Epidermal melanocyte (primary cell): Measurements from ENCODE around the gene RFX8.
"Not testable (repeated sequence)": the region's sequence is repeated elsewhere in the genome, so short reads cannot be mapped to it uniquely, and the experiment has no call there.

Experiments
- DNase-seq: peaks from one replicate; pipeline ENCODE4 v3.0.0; 2011; ENCODE audit warnings: low spot score; ENCODE audit not compliant: insufficient read length

Gene RFX8

DNA sequence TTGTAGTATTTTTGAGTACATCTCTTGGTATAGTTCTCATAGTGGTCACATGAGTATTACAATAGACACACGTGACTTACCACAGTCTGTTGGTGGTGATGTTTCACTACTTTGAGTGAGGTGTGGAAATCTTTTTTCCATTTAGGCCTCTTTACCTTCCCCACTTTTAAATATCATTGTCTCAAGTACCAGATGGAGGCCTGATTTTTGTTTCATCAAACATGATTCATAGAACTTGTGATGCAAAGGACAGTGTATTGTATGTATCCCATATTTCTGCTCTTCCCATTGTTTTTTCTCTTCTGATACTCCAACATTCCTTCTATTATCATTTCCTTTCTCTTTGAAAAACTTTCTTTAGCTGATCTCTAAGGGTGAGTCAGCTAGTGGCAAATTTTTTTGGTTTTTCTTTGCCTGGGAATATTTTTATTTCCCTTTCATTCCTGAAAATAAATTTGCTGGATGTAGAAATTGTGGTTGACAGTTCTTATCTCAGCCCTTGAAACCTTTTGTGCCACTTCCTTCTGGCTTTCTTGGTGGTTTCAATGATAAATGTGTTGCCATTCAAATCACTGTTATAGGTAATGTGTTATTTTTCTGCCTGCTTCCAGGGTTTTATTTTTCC lies 32.8 kb downstream of the RFX8 start:
- DNase-seq: no peak

DNA sequence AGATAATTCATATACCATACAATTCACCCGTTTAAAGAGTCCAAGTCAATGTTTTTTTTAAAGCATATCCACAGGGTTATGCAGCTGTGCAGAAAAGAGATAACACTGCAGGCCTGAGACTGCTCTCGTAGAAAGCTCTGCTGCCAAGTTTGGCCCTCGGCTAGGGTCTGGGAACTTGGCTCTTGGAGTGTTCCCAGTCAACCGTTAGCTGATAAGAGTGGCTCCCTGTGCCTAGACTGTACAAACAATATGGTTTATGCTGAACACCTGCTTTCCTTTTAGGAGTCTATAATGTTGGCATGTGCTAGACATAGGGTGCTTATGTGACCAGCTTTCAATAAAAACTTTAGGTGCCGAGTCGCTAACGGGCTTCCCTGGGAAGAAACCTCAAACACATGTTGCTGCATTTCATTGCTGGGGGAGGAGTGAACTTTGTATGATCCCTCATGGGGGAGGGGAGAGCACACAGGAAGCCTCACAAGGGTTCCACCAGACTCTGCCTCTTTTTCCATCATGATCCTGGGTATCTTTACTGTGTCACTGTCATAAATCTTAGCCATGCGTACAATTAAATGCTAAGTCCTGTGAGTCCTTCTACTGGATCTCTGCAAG lies 34.7 kb downstream of the RFX8 start:
- no peak for DNase-seq

DNA sequence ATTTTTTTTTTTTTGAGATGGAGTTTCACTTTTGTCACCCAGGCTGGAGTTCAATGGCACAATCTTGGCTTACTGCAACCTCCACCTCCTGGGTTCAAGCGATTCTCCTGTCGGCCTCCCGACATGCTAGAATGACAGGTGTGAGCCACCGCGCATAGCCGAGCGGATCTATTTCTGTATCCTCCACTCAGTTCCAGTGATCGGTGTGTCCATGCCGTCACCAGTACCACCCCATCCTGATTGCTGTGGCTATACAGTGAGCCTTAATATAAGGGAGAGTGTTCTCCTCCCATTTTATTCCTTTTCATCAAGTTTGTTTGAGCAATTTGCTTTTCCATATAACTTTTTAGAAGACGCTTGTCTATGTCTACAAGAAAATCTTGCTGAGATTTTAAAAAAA lies 35.2 kb downstream of the RFX8 start:
- no peak for DNase-seq

DNA sequence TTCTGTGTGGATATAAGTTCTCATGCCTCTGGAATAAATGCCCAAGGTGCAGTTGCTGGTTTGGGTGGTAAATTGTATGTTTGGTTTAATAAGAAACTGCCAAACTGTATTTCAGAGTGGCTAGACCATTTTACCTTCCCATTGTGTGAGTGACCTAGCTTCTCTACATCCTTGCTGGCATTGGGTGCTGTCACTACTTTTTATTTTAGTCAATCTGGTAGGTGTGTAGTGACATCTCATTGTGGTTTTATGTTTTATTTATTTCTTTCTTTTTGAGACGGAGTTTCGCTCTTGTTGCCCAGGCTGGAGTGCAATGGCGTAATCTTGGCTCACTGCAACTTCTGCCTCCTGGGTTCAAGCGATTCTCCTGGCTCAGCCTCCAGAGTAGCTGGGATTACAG lies 36.4 kb downstream of the RFX8 start:
- DNase-seq: not testable (repeated sequence)

- peak; percentile 20 for DNase-seq
Measured at GRCh38 chr2:101435001-101435862, 39.7 kb downstream of the RFX8 start.

- DNase-seq: no peak
Measured at GRCh38 chr2:101433465-101433864, 41.4 kb downstream of the RFX8 start.

- peak; percentile 5 for DNase-seq
Measured at GRCh38 chr2:101432411-101433181, 42.3 kb downstream of the RFX8 start.

DNA sequence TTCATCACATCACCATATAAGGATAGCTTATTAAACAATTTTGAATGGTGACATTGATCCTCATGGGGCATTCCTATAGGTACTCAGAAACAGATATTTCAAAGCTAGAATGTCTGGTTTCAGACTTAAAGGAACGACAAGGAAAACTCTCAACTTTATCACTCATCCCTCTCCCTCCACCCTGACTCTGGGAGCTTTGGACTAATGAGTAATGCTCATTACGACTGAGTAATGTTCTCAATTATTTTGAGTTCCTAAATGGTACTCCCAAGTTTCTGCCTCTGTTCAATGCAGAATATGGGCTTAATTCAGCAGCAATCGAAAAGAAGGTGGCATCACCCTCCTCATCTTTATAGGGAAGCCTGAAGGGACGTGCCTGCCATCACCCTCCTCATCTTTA lies 43.4 kb downstream of the RFX8 start:
- peak; percentile 1 for DNase-seq

- DNase-seq: peak; percentile 10
Measured at GRCh38 chr2:101430156-101430555, 44.8 kb downstream of the RFX8 start.

- DNase-seq: no peak
Measured at GRCh38 chr2:101429453-101429852, 45.5 kb downstream of the RFX8 start.

DNA sequence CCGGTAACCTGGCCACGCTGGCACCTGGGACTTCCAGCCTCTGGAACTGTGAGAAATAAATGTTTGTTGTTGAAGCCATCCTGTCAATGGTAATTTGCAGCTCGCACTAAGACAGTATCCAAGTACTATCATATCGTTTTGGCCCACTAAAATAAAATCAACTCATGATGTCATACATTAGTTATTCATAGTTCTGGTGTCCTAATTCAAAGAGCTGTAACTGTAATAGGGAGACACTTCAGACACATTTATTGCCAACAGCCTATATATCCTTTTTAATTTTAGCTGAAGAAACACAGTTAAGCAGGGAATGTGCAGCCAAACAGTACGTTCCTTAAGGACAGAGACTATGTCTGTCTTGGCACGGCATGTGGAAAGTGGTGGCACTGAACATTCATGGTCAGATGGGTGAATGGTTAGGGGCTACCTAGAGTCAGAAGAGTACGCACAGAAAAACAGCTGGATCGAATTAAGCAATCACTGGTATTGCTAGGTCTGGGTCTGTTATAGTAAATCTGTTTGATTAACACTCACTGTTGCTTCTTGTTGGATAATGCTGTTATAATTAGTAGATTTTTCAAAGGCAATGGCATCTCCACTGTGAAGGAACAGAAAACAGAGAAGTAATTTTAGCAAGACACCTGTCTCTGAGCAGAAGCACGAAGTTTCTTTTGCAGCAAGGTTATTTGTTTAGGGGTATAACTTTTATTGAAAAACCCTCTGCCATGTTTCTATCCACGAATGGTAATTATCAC lies 46.3 kb downstream of the RFX8 start:
- DNase-seq: no peak

GRCh38 chr2:101427743-101428142 lies 47.2 kb downstream of the RFX8 start:
- no peak for DNase-seq

GRCh38 chr2:101427240-101427639 lies 47.7 kb downstream of the RFX8 start:
- no peak for DNase-seq

DNA sequence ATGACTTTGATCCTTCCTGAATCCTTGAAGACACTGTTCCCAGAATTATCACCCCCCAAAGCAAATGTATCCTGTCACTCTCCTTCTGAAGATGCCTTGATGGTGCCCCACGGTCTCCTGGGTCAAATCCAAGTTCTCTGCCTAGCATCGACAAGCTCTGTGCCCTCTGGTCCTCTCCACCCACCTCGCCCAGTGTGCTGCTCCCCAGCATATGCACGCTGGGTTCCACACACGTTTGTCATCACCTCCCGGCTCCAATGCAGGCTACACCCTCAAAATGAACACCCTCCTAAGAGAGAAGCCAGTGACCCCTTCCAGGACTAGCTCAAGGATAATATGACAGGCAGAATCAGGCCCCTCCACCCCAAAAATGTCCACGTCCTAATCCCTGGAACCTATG lies 48.1 kb downstream of the RFX8 start:
- DNase-seq: no peak

DNA sequence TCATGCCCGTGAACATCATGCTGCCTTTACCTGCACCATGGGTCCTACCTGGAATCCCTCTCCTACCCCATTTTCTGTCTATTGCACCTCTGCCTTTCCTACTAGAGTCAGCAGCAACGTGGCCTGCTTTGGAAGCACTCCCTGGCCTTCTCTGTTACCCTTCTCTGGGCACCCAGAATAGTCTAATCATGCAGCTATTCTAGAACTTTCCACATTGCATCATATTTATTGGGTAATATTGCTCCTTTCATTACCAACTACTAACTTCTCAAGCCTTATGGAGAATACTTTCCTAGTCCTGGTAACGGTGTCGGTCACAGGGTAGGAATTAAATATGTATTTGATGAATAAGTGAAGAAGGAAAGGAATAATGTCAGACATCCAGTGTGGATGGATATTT lies 54.3 kb downstream of the RFX8 start:
- no peak for DNase-seq

GRCh38 chr2:101419096-101419663 lies 55.7 kb downstream of the RFX8 start:
- DNase-seq: peak; percentile 68

GRCh38 chr2:101418460-101419095 lies 56.3 kb downstream of the RFX8 start:
- no peak for DNase-seq

- DNase-seq: no peak
Measured at GRCh38 chr2:101416609-101417008, 58.3 kb downstream of the RFX8 start.

DNA sequence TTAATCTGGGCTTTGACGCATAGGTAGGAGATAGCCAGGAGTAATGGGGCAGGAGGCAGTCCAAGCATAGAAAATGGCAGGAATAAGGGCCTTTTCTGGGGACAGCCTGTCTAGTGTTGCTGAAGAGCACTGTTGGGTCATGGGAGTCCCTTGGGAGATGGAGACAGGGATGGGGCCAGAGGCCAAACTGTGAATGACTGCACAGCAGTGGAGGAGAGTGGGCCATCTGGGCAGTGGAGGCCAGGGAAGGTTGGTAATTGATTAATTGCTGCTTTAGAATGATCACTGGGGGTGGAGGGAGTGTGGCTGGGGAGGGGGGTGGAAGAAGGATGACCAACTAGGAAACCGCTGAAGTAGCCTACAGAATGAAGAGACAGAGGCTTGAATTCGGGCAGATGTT lies 59.0 kb downstream of the RFX8 start:
- DNase-seq: no peak

DNA sequence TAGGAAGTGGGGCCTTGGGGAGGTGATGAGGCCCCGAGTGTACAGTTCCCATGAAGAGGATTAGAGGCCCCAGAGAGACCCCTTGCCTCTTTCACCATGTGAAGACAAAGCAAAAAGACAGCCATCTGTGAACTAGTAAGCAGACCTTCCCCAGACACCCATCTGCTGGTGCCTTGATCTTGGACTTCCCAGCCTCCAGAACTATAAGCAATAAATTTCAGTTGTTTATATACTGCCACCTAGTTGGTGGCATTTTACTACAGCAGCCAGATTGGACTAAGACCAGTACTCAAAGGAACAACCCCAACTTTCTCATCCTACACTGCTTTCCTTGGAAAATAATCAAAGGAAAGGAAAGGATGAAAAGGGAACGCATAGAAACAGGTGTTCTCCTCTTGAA lies 59.7 kb downstream of the RFX8 start:
- DNase-seq: no peak
